Measurements from ENCODE around the gene DSTYK.
A peak's percentile ranks its signal among the peaks of the same experiment; 100 is the strongest.

Gene DSTYK

GRCh38 chr1:205205055-205205454, 6.4 kb downstream of the DSTYK start:
- H3K9me3 ChIP-seq (ENCODE audit: insufficient read depth, low read depth, low read length), result no peaks in the 10 kb centered on the region
- H3K36me3 ChIP-seq (ENCODE audit: insufficient read depth, low read depth, low read length), result no peaks in the 10 kb centered on the region
- peaks cover 4% of the 10 kb centered on the region; the same call in 1 of the 2 replicates for H3K4me1 ChIP-seq (ENCODE audit: insufficient read depth, low read length)
- no peak overlapping the region for H3K9ac ChIP-seq (ENCODE audit: low read depth, low read length)
- no peak overlapping the region for H3K4me3 ChIP-seq (ENCODE audit: low read length)
- no peak overlapping the region for H3K27ac ChIP-seq (ENCODE audit: low read length)
- no peaks in the 10 kb centered on the region; the same call in 1 of the 2 replicates for H3K27me3 ChIP-seq (ENCODE audit: insufficient read depth, low read length)

- Histone ChIP-seq H3K4me1 (ENCODE audit: insufficient read depth, low read length) (peaks cover 4% of the 10 kb centered on the region; the same call in 1 of the 2 replicates), H3K27me3 (ENCODE audit: insufficient read depth, low read length) (no peaks in the 10 kb centered on the region; the same call in 1 of the 2 replicates), H3K9me3 (ENCODE audit: insufficient read depth, low read depth, low read length) (no peaks in the 10 kb centered on the region), H3K4me3 (ENCODE audit: low read length) (no peak overlapping the region), H3K27ac (ENCODE audit: low read length) (no peak overlapping the region), H3K36me3 (ENCODE audit: insufficient read depth, low read depth, low read length) (no peaks in the 10 kb centered on the region), H3K9ac (ENCODE audit: low read depth, low read length) (no peak overlapping the region)
Observed at GRCh38 chr1:205204552-205204951, 7.0 kb downstream of the DSTYK start.

GRCh38 chr1:205199931-205200299, 11.6 kb downstream of the DSTYK start:
- no peak overlapping the region for H3K4me3 ChIP-seq (ENCODE audit: low read length)
- H3K27ac ChIP-seq (ENCODE audit: low read length), result no peak overlapping the region
- no peaks in the 10 kb centered on the region for H3K27me3 ChIP-seq (ENCODE audit: insufficient read depth, low read length)
- H3K36me3 ChIP-seq (ENCODE audit: insufficient read depth, low read depth, low read length), result no peaks in the 10 kb centered on the region
- H3K9me3 ChIP-seq (ENCODE audit: insufficient read depth, low read depth, low read length), result no peaks in the 10 kb centered on the region
- H3K4me1 ChIP-seq (ENCODE audit: insufficient read depth, low read length), result peaks cover 4% of the 10 kb centered on the region; the same call in 1 of the 2 replicates
- no peak overlapping the region for H3K9ac ChIP-seq (ENCODE audit: low read depth, low read length)

GRCh38 chr1:205199090-205199930, 12.2 kb downstream of the DSTYK start:
- no peak overlapping the region for H3K4me3 ChIP-seq (ENCODE audit: low read length)
- H3K27ac ChIP-seq (ENCODE audit: low read length), result no peak overlapping the region
- H3K36me3 ChIP-seq (ENCODE audit: insufficient read depth, low read depth, low read length), result no peaks in the 10 kb centered on the region
- H3K9me3 ChIP-seq (ENCODE audit: insufficient read depth, low read depth, low read length), result no peaks in the 10 kb centered on the region
- peaks cover 4% of the 10 kb centered on the region; the same call in 1 of the 2 replicates for H3K4me1 ChIP-seq (ENCODE audit: insufficient read depth, low read length)
- H3K27me3 ChIP-seq (ENCODE audit: insufficient read depth, low read length), result no peaks in the 10 kb centered on the region
- H3K9ac ChIP-seq (ENCODE audit: low read depth, low read length), result no peak overlapping the region

GRCh38 chr1:205192287-205192686, 19.2 kb downstream of the DSTYK start:
- no peaks in the 10 kb centered on the region for H3K9me3 ChIP-seq (ENCODE audit: insufficient read depth, low read depth, low read length)
- H3K9ac ChIP-seq (ENCODE audit: low read depth, low read length), result no peak overlapping the region
- H3K4me3 ChIP-seq (ENCODE audit: low read length), result peak overlapping the region; percentile 20
- H3K27me3 ChIP-seq (ENCODE audit: insufficient read depth, low read length), result no peaks in the 10 kb centered on the region
- peaks cover under 1% of the 10 kb centered on the region; the same call in 1 of the 2 replicates for H3K36me3 ChIP-seq (ENCODE audit: insufficient read depth, low read depth, low read length)
- peaks cover 59% of the 10 kb centered on the region for H3K4me1 ChIP-seq (ENCODE audit: insufficient read depth, low read length)
- no peak overlapping the region for H3K27ac ChIP-seq (ENCODE audit: low read length)

- peak overlapping the region; percentile 20 for H3K4me3 ChIP-seq (ENCODE audit: low read length)
- no peak overlapping the region for H3K9ac ChIP-seq (ENCODE audit: low read depth, low read length)
- H3K36me3 ChIP-seq (ENCODE audit: insufficient read depth, low read depth, low read length), result peaks cover 7% of the 10 kb centered on the region; the same call in 1 of the 2 replicates
- H3K27ac ChIP-seq (ENCODE audit: low read length), result no peak overlapping the region
- H3K4me1 ChIP-seq (ENCODE audit: insufficient read depth, low read length), result peaks cover 61% of the 10 kb centered on the region
- H3K27me3 ChIP-seq (ENCODE audit: insufficient read depth, low read length), result no peaks in the 10 kb centered on the region
- H3K9me3 ChIP-seq (ENCODE audit: insufficient read depth, low read depth, low read length), result no peaks in the 10 kb centered on the region
Observed at GRCh38 chr1:205191622-205192021, 19.9 kb downstream of the DSTYK start.

- Histone ChIP-seq H3K9ac (ENCODE audit: low read depth, low read length) (no peak overlapping the region), H3K27ac (ENCODE audit: low read length) (no peak overlapping the region), H3K4me3 (ENCODE audit: low read length) (peak overlapping the region; percentile 20), H3K27me3 (ENCODE audit: insufficient read depth, low read length) (no peaks in the 10 kb centered on the region), H3K36me3 (ENCODE audit: insufficient read depth, low read depth, low read length) (peaks cover 11% of the 10 kb centered on the region; the same call in 1 of the 2 replicates), H3K4me1 (ENCODE audit: insufficient read depth, low read length) (peaks cover 61% of the 10 kb centered on the region), H3K9me3 (ENCODE audit: insufficient read depth, low read depth, low read length) (no peaks in the 10 kb centered on the region)
Observed at GRCh38 chr1:205190845-205191577, 20.5 kb downstream of the DSTYK start.

GRCh38 chr1:205189131-205189530, 22.4 kb downstream of the DSTYK start:
- Histone ChIP-seq H3K27me3 (ENCODE audit: insufficient read depth, low read length) (no peaks in the 10 kb centered on the region), H3K9ac (ENCODE audit: low read depth, low read length) (no peak overlapping the region), H3K4me3 (ENCODE audit: low read length) (no peak overlapping the region), H3K27ac (ENCODE audit: low read length) (no peak overlapping the region), H3K36me3 (ENCODE audit: insufficient read depth, low read depth, low read length) (peaks cover 11% of the 10 kb centered on the region; the same call in 1 of the 2 replicates), H3K4me1 (ENCODE audit: insufficient read depth, low read length) (peaks cover 61% of the 10 kb centered on the region), H3K9me3 (ENCODE audit: insufficient read depth, low read depth, low read length) (no peaks in the 10 kb centered on the region)

- Histone ChIP-seq H3K9me3 (ENCODE audit: insufficient read depth, low read depth, low read length) (no peaks in the 10 kb centered on the region), H3K4me3 (ENCODE audit: low read length) (no peak overlapping the region), H3K27me3 (ENCODE audit: insufficient read depth, low read length) (no peaks in the 10 kb centered on the region), H3K4me1 (ENCODE audit: insufficient read depth, low read length) (peaks cover 58% of the 10 kb centered on the region), H3K9ac (ENCODE audit: low read depth, low read length) (no peak overlapping the region), H3K36me3 (ENCODE audit: insufficient read depth, low read depth, low read length) (peaks cover 13% of the 10 kb centered on the region; the same call in 1 of the 2 replicates), H3K27ac (ENCODE audit: low read length) (no peak overlapping the region)
Observed at GRCh38 chr1:205188596-205188995, 22.9 kb downstream of the DSTYK start.

GRCh38 chr1:205188098-205188497, 23.4 kb downstream of the DSTYK start:
- Histone ChIP-seq H3K27me3 (ENCODE audit: insufficient read depth, low read length) (no peaks in the 10 kb centered on the region), H3K4me3 (ENCODE audit: low read length) (peak overlapping the region; percentile 5; the same call in 1 of the 2 replicates), H3K9ac (ENCODE audit: low read depth, low read length) (no peak overlapping the region), H3K27ac (ENCODE audit: low read length) (no peak overlapping the region), H3K4me1 (ENCODE audit: insufficient read depth, low read length) (peaks cover 55% of the 10 kb centered on the region), H3K9me3 (ENCODE audit: insufficient read depth, low read depth, low read length) (no peaks in the 10 kb centered on the region), H3K36me3 (ENCODE audit: insufficient read depth, low read depth, low read length) (peaks cover 18% of the 10 kb centered on the region; the same call in 1 of the 2 replicates)

- Histone ChIP-seq H3K4me1 (ENCODE audit: insufficient read depth, low read length) (peaks cover 48% of the 10 kb centered on the region), H3K27ac (ENCODE audit: low read length) (no peak overlapping the region), H3K4me3 (ENCODE audit: low read length) (peak overlapping the region; percentile 5; the same call in 1 of the 2 replicates), H3K9me3 (ENCODE audit: insufficient read depth, low read depth, low read length) (no peaks in the 10 kb centered on the region), H3K27me3 (ENCODE audit: insufficient read depth, low read length) (no peaks in the 10 kb centered on the region), H3K9ac (ENCODE audit: low read depth, low read length) (no peak overlapping the region), H3K36me3 (ENCODE audit: insufficient read depth, low read depth, low read length) (peaks cover 21% of the 10 kb centered on the region; the same call in 1 of the 2 replicates)
Observed at GRCh38 chr1:205187420-205187819, 24.1 kb downstream of the DSTYK start.

Measured in iPS-20b (cell line).